Activated CD4-positive, alpha-beta T cell treated with anti-CD3 and anti-CD28 coated beads for 36 hours (primary cell): ENCODE results near the gene PARD6G. TPM values are rescaled to one million over a fixed set of nuclear protein-coding genes. Genes with fewer than 3 reads are reported as not detected.
"Not testable (repeated sequence)": the region's sequence is repeated elsewhere in the genome, so short reads cannot be mapped to it uniquely, and the experiment has no call there.

Experiments used
- ATAC-seq: fragments of 200-7000 bp; cut with Tn5 transposase; one replicate; pipeline ENCODE4 v1.10.0; 2021; ENCODE audit warnings: mild to moderate bottlenecking, moderate library complexity
- CTCF ChIA-PET: fragments of 350-600 bp; sonication (Branson Sonifier 250); formaldehyde crosslinking; loops from one replicate; lab custom pipeline; 2021; ENCODE audit warnings: antibody characterized with exemption; lab: Charles Lee
- POLR2A ChIA-PET: fragments of 350-600 bp; sonication (Branson Sonifier 250); formaldehyde crosslinking; loops from one replicate; lab custom pipeline; 2021; ENCODE audit warnings: antibody characterized with exemption, inconsistent platforms; lab: Charles Lee
- DNase-seq: peaks from one replicate; pipeline ENCODE4 v3.0.0-alpha.2; 2020
- H3K27ac Mint-ChIP-seq: one replicate; pipeline ENCODE4 v1.8.0; 2021; ENCODE audit warnings: mixed read lengths
- H3K27me3 Mint-ChIP-seq: one replicate; pipeline ENCODE4 v1.8.0; 2021; ENCODE audit warnings: mixed read lengths
- H3K36me3 Mint-ChIP-seq: one replicate; pipeline ENCODE4 v1.8.0; 2021; ENCODE audit warnings: low read depth, mixed read lengths
- H3K4me1 Mint-ChIP-seq: one replicate; pipeline ENCODE4 v1.8.0; 2021; ENCODE audit warnings: mixed read lengths
- H3K4me3 Mint-ChIP-seq: one replicate; pipeline ENCODE4 v1.8.0; 2021; ENCODE audit warnings: mild to moderate bottlenecking, moderate library complexity, mixed read lengths
- H3K9me3 Mint-ChIP-seq: one replicate; pipeline ENCODE4 v1.8.0; 2021; ENCODE audit warnings: low read depth, mixed read lengths
- intact Hi-C, 2 experiments: fragments of 100-400 bp; cut with DNase I in 1 of 2; cut with micrococcal nuclease in 1 of 2; formaldehyde crosslinking; loops; one replicate each; pipeline versions ENCODE4 v1.14.2 to v1.15.1; 2022 to 2024; cut with DNase I, micrococcal nuclease
- total RNA-seq, 2 experiments: library from RNA; stranded (reverse); gene quantifications; one replicate each; pipeline ENCODE4 v1.2.3, GENCODE V29; 2021

Gene PARD6G
- total RNA-seq, 2 experiments from 2014 or later: not detected

DNA sequence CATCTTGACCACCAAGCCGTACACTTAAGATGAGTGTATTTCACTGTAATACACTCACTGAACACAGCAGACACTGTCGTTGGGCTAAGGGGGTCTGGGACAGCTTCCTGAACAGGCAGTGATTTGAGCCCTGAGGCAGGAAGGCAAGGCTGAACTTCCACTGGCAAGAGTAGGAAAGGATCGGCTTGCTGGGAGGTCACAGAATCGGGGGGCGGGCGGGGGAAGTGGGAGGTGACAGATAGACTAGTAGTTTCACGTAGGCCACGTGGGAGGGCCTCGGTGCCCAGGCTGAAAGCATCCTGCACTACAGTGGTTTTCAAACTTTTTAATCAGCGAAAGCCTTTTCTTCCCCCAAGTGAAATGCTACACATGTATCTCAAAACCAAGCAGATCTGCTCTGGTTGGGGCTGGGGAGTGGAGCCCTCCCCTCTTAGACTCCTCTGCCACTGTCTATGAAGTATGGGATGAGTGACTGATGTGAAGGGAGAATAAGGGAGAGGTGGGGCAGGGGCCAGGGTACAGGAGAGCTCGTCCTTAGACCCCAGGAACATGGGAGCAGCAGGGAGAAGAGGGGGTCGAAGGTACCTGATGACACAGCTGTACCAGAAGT is 8.6 kb downstream of the PARD6G start:
- DNase-seq (no peak), ATAC-seq (no peak)
- peaks cover 31% of the 10 kb centered on the region for H3K27me3 Mint-ChIP-seq
- H3K36me3 Mint-ChIP-seq: no peaks in the 10 kb centered on the region
- H3K9me3 Mint-ChIP-seq: no peaks in the 10 kb centered on the region
- no peaks in the 10 kb centered on the region for H3K4me1 Mint-ChIP-seq
- CTCF ChIA-PET: interaction anchor here (1.1 kb wide), 1 partner anchor 13 kb away, joined by 4 read pairs; no protein-coding TSS in a partner anchor
- H3K27ac Mint-ChIP-seq: no peak overlapping the region
- H3K4me3 Mint-ChIP-seq: no peak overlapping the region
- POLR2A ChIA-PET: no interaction called here
- intact Hi-C loops: no loop called here

DNA sequence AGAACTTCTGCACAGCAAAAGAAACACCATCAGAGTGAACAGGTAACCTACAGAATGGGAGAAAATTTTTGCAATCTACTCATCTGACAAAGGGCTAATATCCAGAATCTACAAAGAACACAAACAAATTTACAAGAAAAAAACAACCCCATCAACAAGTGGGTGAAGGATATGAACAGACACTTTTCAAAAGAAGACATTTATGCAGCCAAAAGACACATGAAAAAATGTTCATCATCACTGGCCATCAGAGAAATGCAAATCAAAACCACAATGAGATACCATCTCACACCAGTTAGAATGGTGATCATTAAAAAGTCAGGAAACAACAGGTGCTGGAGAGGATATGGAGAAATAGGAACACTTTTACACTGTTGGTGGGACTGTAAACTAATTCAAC is 9.8 kb downstream of the PARD6G start:
- H3K4me1 Mint-ChIP-seq, H3K36me3 Mint-ChIP-seq, DNase-seq, intact Hi-C loops, CTCF ChIA-PET, H3K9me3 Mint-ChIP-seq, H3K27ac Mint-ChIP-seq, POLR2A ChIA-PET, H3K4me3 Mint-ChIP-seq, ATAC-seq: not testable (repeated sequence)
- H3K27me3 Mint-ChIP-seq: peaks cover 27% of the 10 kb centered on the region

DNA sequence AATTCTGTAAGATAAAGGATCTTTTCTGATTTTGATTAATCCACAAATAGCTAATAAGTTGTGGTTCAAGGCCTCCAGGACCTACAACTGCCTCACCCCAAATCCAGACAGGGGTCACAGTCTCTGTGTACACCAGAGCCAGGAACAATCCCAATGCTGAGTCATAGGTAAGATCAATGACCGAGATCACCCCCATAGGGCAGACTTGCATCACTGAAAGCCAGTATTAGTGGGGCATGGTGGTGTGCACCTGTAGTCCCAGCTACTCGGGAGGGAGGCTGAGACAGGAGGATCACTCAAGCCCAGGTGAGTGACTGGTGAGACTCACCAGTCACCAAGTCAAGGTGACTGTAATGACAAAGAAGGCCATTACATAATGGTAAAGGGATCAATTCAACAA is 12.9 kb downstream of the PARD6G start:
- Mint-ChIP-seq H3K36me3 (no peaks in the 10 kb centered on the region), H3K9me3 (no peaks in the 10 kb centered on the region), H3K27me3 (peaks cover 19% of the 10 kb centered on the region), H3K27ac (no peak overlapping the region), H3K4me1 (no peaks in the 10 kb centered on the region), H3K4me3 (no peak overlapping the region)
- CTCF ChIA-PET: no interaction called here
- intact Hi-C loops: no loop called here
- DNase-seq (no peak), ATAC-seq (no peak)
- POLR2A ChIA-PET: no interaction called here

DNA sequence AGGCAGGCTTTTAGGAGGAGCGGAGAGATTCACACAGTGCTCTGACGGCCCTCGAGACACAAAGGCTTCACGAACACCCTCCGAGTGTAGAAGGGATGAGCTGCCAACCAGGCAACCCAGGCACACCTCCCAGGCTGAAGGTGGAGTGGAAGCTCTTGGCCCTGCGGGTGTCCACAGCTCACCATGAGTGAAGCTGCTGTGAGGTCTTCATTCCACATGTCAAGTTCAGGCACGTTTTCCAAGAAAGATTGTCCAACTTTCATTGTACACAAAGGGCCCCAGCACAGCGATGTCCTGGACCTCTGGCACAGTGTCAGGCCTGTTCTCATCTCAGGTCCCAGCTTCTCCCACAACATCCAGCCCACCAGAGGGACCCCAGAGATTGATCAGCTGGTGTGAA is 13.4 kb downstream of the PARD6G start:
- no peaks in the 10 kb centered on the region for H3K4me1 Mint-ChIP-seq
- ChIA-PET CTCF (no interaction called here), POLR2A (interaction anchor here (0.8 kb wide), 1 partner anchor 125 kb away, joined by 3 read pairs; no protein-coding TSS in a partner anchor)
- no peak overlapping the region for H3K27ac Mint-ChIP-seq
- ATAC-seq (no peak), DNase-seq (no peak)
- no peaks in the 10 kb centered on the region for H3K36me3 Mint-ChIP-seq
- no peaks in the 10 kb centered on the region for H3K9me3 Mint-ChIP-seq
- no peak overlapping the region for H3K4me3 Mint-ChIP-seq
- H3K27me3 Mint-ChIP-seq: peaks cover 17% of the 10 kb centered on the region
- intact Hi-C loops: no loop called here

DNA sequence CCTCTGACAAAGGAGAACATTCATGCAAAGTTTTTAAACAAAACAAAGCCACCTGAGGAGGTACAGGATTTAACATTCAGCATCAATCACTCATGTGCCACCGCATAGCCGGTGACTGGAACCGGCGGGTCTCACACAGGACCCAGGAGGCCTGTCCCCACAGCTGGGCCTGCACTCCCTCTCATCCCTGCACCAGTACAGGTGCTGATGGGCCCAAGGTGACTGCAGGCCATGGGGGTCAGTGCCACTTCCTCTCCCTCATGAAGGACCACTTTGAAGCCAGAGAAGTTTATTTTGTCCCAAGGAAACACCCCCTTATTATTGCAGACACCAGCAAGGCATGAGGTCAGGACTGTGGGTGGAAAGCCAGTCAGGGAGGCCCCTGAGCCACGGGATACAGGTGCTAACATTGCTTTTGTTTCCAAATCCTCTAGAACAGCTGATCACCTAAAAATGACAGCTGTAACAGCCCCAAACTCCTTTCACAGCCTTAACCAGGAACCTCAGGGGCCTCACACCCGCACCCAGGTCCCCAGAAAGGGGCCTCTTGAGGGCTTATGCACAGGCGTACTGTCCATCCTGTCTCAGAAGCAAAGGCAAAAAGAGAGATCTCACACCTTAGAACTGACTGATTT is 14.0 kb downstream of the PARD6G start:
- CTCF ChIA-PET: interaction anchor here (0.7 kb wide), 1 partner anchor 63 kb away, joined by 3 read pairs; no protein-coding TSS in a partner anchor

DNA sequence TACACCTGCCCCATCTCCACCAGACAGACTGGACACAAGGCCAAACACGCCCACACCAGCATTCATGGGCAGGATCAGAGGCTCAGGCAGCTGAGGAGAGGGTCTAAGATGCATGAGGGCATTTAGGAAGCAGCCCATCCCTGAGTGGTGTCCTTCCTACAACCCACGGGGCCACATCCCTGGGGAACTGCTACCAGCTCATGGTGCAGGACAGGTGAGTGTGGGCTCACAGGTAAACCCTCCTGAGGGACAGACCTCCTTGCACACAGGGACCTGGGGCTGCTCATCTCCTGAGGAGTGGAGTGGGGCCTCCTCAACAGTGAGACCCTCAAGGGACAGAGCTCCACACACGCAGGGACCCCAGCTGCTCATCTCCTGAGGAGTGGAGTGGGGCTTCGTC is 14.6 kb downstream of the PARD6G start:
- Mint-ChIP-seq H3K27me3 (peaks cover 13% of the 10 kb centered on the region), H3K36me3 (no peaks in the 10 kb centered on the region), H3K27ac (no peak overlapping the region), H3K4me3 (no peak overlapping the region), H3K4me1 (no peaks in the 10 kb centered on the region), H3K9me3 (no peaks in the 10 kb centered on the region)
- intact Hi-C loops: no loop called here
- no peak for DNase-seq
- CTCF ChIA-PET: interaction anchor here (0.7 kb wide), 1 partner anchor 62 kb away, joined by 3 read pairs; no protein-coding TSS in a partner anchor
- POLR2A ChIA-PET: no interaction called here
- ATAC-seq: no peak

More for the DNA sequence above, 14.0 kb downstream of the PARD6G start:
- Mint-ChIP-seq H3K27me3 (peaks cover 17% of the 10 kb centered on the region), H3K27ac (no peak overlapping the region), H3K4me3 (no peak overlapping the region), H3K4me1 (no peaks in the 10 kb centered on the region), H3K36me3 (no peaks in the 10 kb centered on the region), H3K9me3 (no peaks in the 10 kb centered on the region)
- no peak for ATAC-seq
- DNase-seq: no peak
- intact Hi-C loops: no loop called here
- POLR2A ChIA-PET: interaction anchor here (0.8 kb wide), 1 partner anchor 125 kb away, joined by 3 read pairs; no protein-coding TSS in a partner anchor

DNA sequence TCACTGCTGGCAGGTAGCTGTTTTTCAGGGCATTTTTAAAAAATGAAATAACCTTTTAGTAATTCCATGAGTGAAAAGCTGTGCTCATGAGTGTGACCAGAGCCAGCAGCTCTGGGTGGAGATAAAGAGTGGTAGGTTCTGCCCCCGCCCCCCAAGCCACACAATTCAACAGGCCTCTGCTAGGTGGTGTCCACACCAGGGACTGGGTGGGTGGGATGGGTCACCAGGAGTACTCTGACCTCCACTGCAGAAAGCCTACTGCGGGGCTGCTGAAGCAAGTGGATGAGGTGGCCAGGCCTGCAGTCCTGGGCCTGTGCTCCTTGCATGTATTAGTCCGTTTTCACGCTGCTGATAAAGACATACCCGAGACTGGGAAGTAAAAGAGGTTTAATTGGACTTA is 15.3 kb downstream of the PARD6G start:
- intact Hi-C loops: no loop called here
- ATAC-seq (no peak), DNase-seq (no peak)
- CTCF ChIA-PET: no interaction called here
- Mint-ChIP-seq H3K36me3 (no peaks in the 10 kb centered on the region), H3K9me3 (no peaks in the 10 kb centered on the region), H3K4me3 (no peak overlapping the region), H3K4me1 (no peaks in the 10 kb centered on the region), H3K27me3 (peaks cover 18% of the 10 kb centered on the region), H3K27ac (no peak overlapping the region)
- POLR2A ChIA-PET: no interaction called here

DNA sequence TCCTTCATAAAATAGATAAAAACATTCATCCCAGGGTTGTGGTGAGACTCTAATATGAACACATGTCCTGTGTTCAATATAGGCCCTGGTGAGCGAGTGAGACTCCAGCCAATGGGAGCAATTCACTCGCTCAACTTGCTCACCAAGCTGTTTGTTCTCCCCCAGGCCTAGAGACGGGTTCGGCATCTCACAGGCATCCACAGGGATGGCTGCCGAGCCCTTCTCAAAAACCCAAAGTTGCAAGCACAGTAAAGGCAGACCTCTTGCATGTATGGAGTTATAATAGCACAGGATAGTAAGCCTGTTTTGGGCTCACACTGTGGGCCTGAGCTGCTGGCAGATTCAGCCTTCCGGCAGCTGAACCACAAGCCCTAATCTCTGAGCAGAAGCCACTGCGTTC is 15.7 kb downstream of the PARD6G start:
- DNase-seq (no peak), ATAC-seq (no peak)
- ChIA-PET POLR2A (no interaction called here), CTCF (no interaction called here)
- intact Hi-C loops: no loop called here
- no peak overlapping the region for H3K27ac Mint-ChIP-seq
- no peak overlapping the region for H3K4me3 Mint-ChIP-seq
- no peaks in the 10 kb centered on the region for H3K36me3 Mint-ChIP-seq
- no peaks in the 10 kb centered on the region for H3K4me1 Mint-ChIP-seq
- H3K9me3 Mint-ChIP-seq: no peaks in the 10 kb centered on the region
- H3K27me3 Mint-ChIP-seq: peaks cover 17% of the 10 kb centered on the region

DNA sequence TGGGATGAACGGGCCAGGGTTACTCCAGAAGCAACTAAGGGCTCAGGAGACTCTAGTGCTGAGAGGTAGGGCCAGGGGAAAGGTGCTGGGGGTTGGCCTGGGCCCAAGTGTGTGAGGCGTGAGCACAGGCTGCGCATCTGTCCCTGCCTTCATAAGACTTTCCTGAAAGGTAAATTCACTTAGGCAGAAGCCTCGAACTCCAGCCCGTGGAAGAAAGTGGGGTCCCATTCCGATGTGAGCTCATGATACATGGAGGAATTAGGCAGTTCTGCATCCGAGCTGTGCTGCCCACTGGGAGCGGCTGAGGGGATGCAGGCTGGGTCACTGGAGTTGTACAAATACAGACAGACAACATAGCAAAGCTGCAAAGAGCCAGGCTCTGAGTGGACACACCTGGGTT is 16.2 kb downstream of the PARD6G start:
- Mint-ChIP-seq H3K36me3 (no peaks in the 10 kb centered on the region), H3K27ac (no peak overlapping the region), H3K9me3 (no peaks in the 10 kb centered on the region), H3K4me1 (no peaks in the 10 kb centered on the region), H3K27me3 (peaks cover 15% of the 10 kb centered on the region), H3K4me3 (no peak overlapping the region)
- ChIA-PET POLR2A (no interaction called here), CTCF (no interaction called here)
- intact Hi-C loops: no loop called here
- DNase-seq (no peak), ATAC-seq (no peak)

DNA sequence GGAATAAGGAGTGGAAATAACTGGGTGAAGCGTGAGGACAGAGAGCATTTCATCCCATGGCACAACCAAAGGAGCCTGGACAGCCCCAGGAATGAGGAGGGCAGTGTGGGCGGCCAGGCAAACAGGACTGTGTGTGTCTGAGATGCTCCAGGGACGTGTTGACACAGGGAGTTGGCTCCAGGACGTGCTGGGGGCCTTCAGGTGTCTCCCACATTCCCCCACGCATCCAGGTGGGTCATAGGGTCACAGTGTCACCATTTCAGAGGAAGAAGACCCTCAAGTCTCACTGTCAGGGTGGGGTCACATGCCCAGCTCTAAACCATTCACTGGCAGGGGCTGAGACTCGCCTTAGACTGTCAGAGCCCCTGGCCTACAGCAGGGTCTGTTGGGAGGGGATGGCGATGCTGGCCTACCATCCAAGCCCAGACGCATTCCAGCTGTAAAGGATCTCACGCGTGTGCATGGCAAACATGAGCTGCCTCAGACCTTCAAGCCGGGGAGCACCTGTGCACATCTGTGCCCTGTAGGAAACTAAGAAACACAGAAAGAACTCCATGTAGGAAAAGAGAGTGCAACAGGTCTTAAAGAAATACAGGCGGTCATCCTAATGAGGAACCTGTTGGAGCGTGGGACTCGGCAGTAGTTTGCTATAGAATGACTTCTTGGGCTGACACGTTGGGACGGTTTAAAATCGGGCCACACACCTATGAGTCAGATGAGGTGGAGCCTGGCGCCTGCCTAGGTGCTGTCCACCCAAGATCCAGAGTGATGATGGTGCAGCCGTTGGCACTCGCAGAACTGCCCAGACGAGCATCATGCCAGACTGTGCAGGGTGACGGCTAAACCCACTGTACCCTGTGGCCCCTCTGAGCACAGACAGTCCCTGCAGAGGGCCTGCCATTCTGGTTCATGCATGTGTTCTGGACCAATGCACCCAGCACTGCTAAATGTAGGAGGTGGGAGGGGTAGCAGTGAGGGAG is 17.3 kb downstream of the PARD6G start:
- ChIA-PET CTCF (no interaction called here), POLR2A (no interaction called here)
- DNase-seq: no peak
- H3K4me1 Mint-ChIP-seq: no peaks in the 10 kb centered on the region
- H3K36me3 Mint-ChIP-seq: no peaks in the 10 kb centered on the region
- H3K27me3 Mint-ChIP-seq: peaks cover 11% of the 10 kb centered on the region
- H3K27ac Mint-ChIP-seq: no peak overlapping the region
- no peak for ATAC-seq
- H3K9me3 Mint-ChIP-seq: no peaks in the 10 kb centered on the region
- intact Hi-C loops: no loop called here
- H3K4me3 Mint-ChIP-seq: no peak overlapping the region

DNA sequence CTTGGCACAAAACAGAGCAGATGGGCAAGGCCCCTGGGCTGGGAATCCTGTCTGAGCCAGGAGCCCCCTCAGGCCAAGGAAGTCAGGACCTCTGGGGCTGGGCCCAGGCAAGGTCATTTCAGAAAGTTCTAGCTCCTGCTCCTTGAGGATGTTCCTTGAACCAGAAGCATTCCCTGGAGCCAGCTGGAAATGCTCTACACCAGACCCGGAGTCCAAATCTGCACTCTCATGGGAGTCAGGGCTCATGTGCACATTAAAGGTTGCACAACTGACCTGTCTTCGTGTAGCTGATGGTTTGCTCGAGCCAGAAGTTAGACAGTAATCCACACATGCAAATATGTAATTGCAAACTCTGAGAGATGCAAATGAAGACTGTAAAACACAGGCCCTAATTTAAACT is 18.0 kb downstream of the PARD6G start:
- peaks cover 11% of the 10 kb centered on the region for H3K27me3 Mint-ChIP-seq
- no peaks in the 10 kb centered on the region for H3K4me1 Mint-ChIP-seq
- POLR2A ChIA-PET: no interaction called here
- intact Hi-C loops: no loop called here
- no peak for DNase-seq
- ATAC-seq: no peak
- H3K27ac Mint-ChIP-seq: no peak overlapping the region
- H3K9me3 Mint-ChIP-seq: no peaks in the 10 kb centered on the region
- no peaks in the 10 kb centered on the region for H3K36me3 Mint-ChIP-seq
- CTCF ChIA-PET: no interaction called here
- H3K4me3 Mint-ChIP-seq: no peak overlapping the region
